GM23338 (cell line): ENCODE measurements around the gene PNLIPRP2. TPM values are rescaled to one million over a fixed set of nuclear protein-coding genes. Genes with fewer than 3 reads are reported as not detected.

Source experiments
- ATAC-seq: fragments of 200-7000 bp; cut with Tn5 transposase; 3 replicates; pipeline ENCODE4 v1.9.1; 2020
- DNase-seq: peaks from one replicate; pipeline ENCODE4 v3.0.0-alpha.2; 2015; ENCODE audit warnings: low spot score
- H2AFZ ChIP-seq: fragments of 200-600 bp; sonication (generic); 2 replicates; pipeline ENCODE4 v1.8.0; 2016; ENCODE audit warnings: antibody characterized with exemption, mild to moderate bottlenecking, moderate library complexity
- H3F3A ChIP-seq: fragments of 200-600 bp; sonication (generic); replicated peaks from 2 replicates; pipeline ENCODE4 v1.8.0; 2017; ENCODE audit warnings: antibody characterized with exemption, mixed run types, low read depth
- H3K27ac ChIP-seq: fragments of 200-600 bp; sonication (generic); 2 replicates; pipeline ENCODE4 v1.6.1; 2016; ENCODE audit warnings: low read depth
- H3K27me3 ChIP-seq: fragments of 200-600 bp; sonication (generic); 2 replicates; pipeline ENCODE4 v1.8.0; 2016; ENCODE audit warnings: mild to moderate bottlenecking, mixed run types, moderate library complexity; ENCODE audit not compliant: insufficient read depth
- H3K36me3 ChIP-seq: fragments of 200-600 bp; sonication (generic); 2 replicates; pipeline ENCODE4 v1.8.0; 2016; ENCODE audit warnings: mild to moderate bottlenecking; ENCODE audit not compliant: insufficient read depth
- H3K4me1 ChIP-seq: fragments of 200-600 bp; sonication (generic); 2 replicates; pipeline ENCODE4 v1.8.0; 2016; ENCODE audit warnings: mild to moderate bottlenecking, moderate library complexity; ENCODE audit not compliant: insufficient read depth
- H3K4me2 ChIP-seq: fragments of 200-600 bp; sonication (generic); 2 replicates; pipeline ENCODE4 v1.7.1; 2017; ENCODE audit warnings: mixed run types
- H3K4me3 ChIP-seq: fragments of 200-600 bp; sonication (generic); 2 replicates; pipeline ENCODE4 v1.6.1; 2016; ENCODE audit warnings: mixed run types
- H3K79me2 ChIP-seq: fragments of 200-600 bp; sonication (generic); replicated peaks from 2 replicates; pipeline ENCODE4 v1.8.0; 2017; ENCODE audit warnings: mild to moderate bottlenecking; ENCODE audit not compliant: insufficient read depth
- H3K9me2 ChIP-seq: fragments of 200-600 bp; sonication (generic); 2 replicates; pipeline ENCODE4 v1.8.0; 2017; ENCODE audit not compliant: insufficient read depth
- H4K20me1 ChIP-seq: fragments of 200-600 bp; sonication (generic); replicated peaks from 2 replicates; pipeline ENCODE4 v1.8.0; 2017; ENCODE audit warnings: mild to moderate bottlenecking; ENCODE audit not compliant: insufficient read depth
- H3K27ac Mint-ChIP-seq: 2 replicates; pipeline ENCODE4 v1.8.0; 2020; ENCODE audit warnings: inconsistent platforms, mild to moderate bottlenecking, moderate library complexity, mixed read lengths
- H3K27me3 Mint-ChIP-seq: 3 replicates; pipeline ENCODE4 v1.8.0; 2022; ENCODE audit warnings: low read depth, mild to moderate bottlenecking, moderate library complexity, mixed read lengths, inconsistent platforms; ENCODE audit not compliant: insufficient read depth, poor library complexity
- H3K36me3 Mint-ChIP-seq: 3 replicates; pipeline ENCODE4 v1.8.0; 2021; ENCODE audit warnings: low read depth, mild to moderate bottlenecking, inconsistent platforms, moderate library complexity, mixed read lengths
- H3K4me1 Mint-ChIP-seq: 3 replicates; pipeline ENCODE4 v1.8.0; 2020; ENCODE audit warnings: mild to moderate bottlenecking, inconsistent platforms, mixed read lengths
- H3K4me3 Mint-ChIP-seq: 3 replicates; pipeline ENCODE4 v1.8.0; 2021; ENCODE audit warnings: moderate library complexity, mild to moderate bottlenecking, inconsistent platforms, mixed read lengths
- H3K9me3 Mint-ChIP-seq: 3 replicates; pipeline ENCODE4 v1.8.0; 2020; ENCODE audit warnings: moderate library complexity, mild to moderate bottlenecking, inconsistent platforms, mixed read lengths
- CREB1 ChIP-seq: fragments of 250-450 bp; sonication (Bioruptor Pico); IDR thresholded peaks from 2 replicates; pipeline ENCODE4 v1.5.0; 2020; ENCODE audit warnings: low read depth, mild to moderate bottlenecking, moderate library complexity
- ETS1 ChIP-seq: IDR thresholded peaks from 2 replicates; pipeline ENCODE4 v1.6.1; 2016; ENCODE audit warnings: antibody characterized with exemption
- EZH2phosphoT487 ChIP-seq: fragments of 200-600 bp; sonication (generic); IDR thresholded peaks from one replicate; pipeline ENCODE4 v1.8.1; 2018; ENCODE audit warnings: antibody characterized with exemption; ENCODE audit not compliant: unreplicated experiment
- NANOG ChIP-seq: IDR thresholded peaks from 2 replicates; pipeline ENCODE4 v1.6.1; 2016; ENCODE audit warnings: antibody characterized with exemption, borderline replicate concordance
- REST ChIP-seq: IDR thresholded peaks from one replicate; pipeline ENCODE4 v1.6.1; 2018; ENCODE audit warnings: antibody characterized with exemption; ENCODE audit not compliant: unreplicated experiment
- ZNF462 ChIP-seq: fragments of 250-450 bp; sonication (Bioruptor Pico); IDR thresholded peaks from 2 replicates; pipeline ENCODE4 v1.5.0; 2020; ENCODE audit warnings: mild to moderate bottlenecking, moderate library complexity
- polyA plus RNA-seq: library from polyadenylated mRNA; unstranded; fragments of >200 nt; fragmentation: Nextera tagmentation; extraction: Ambion mirVana; gene quantifications from 2 replicates; pipeline ENCODE4 v1.2.1, GENCODE V29; 2016
- total RNA-seq: library from RNA; depleted of rRNA; stranded (reverse); fragments of >200 nt; shearing (Covaris generic); gene quantifications from 2 replicates; pipeline ENCODE4 v1.2.3, GENCODE V29; 2014

PNLIPRP2 gene
- total and polyA plus RNA-seq, 2 experiments from 2014 or later, result 0.24 TPM; not detected in 1

GRCh38 chr10:116653885-116654284 lies 33.1 kb downstream of the PNLIPRP2 start:
- Mint-ChIP-seq H3K9me3 (peaks cover 2% of the 10 kb centered on the region; the same call in 1 of the 3 replicates), H3K36me3 (no peaks in the 10 kb centered on the region), H3K4me3 (no peak overlapping the region), H3K27ac (no peak overlapping the region), H3K27me3 (peaks cover 4% of the 10 kb centered on the region), H3K4me1 (no peaks in the 10 kb centered on the region; the same call in 2 of the 3 replicates)
- DNase-seq (no peak), ATAC-seq (no peak)
- Histone ChIP-seq H3K27ac (no peak overlapping the region), H3K4me1 (no peaks in the 10 kb centered on the region), H3K79me2 (no peaks in the 10 kb centered on the region), H3K4me3 (no peak overlapping the region), H4K20me1 (no peaks in the 10 kb centered on the region), H2AFZ (no peak overlapping the region), H3K4me2 (no peak overlapping the region), H3K9me2 (0 out of 2 replicates have a peak, but pooled peaks cover 3% of the 10 kb centered on the region), H3K36me3 (no peaks in the 10 kb centered on the region), H3F3A (no peaks in the 10 kb centered on the region), H3K27me3 (no peaks in the 10 kb centered on the region)
- TF ChIP-seq ZNF462 (CRISPR knock-in tag), result no peak
- TF ChIP-seq REST, result no peak
- no peak for TF ChIP-seq NANOG
- no peak for TF ChIP-seq ETS1
- no peak for TF ChIP-seq CREB1 (CRISPR knock-in tag)
- TF ChIP-seq EZH2phosphoT487, result no peak
